GM19452 (cell line): ENCODE data around the gene SPTLC2.

Source experiments
- ATAC-seq: cut with Tn5 transposase; IDR thresholded peaks from one replicate; pipeline ENCODE4 v1.9.1; 2021; ENCODE audit not compliant: unreplicated experiment

Gene SPTLC2

DNA sequence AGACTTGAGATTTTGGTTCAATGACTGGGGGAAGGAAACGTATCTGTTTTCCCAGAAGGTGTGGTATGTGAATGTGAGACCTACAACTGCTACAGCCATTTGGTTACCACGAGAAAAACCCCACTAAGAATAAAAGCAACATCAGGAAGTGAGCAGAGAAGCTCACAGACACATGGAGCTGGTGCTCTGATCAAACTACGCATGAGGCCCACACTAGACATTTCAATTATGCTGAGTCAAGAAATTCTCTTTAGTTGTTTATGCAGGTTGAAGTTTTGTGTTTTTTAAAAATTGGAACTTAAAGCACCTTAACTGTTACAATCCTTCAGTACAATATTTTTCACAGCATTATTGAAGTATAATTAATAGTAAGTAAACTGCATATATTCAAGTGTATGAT lies 8.9 kb upstream of the SPTLC2 start:
- ATAC-seq: no peak

- no peak for ATAC-seq
Observed at GRCh38 chr14:77623201-77623600, 6.8 kb upstream of the SPTLC2 start.

DNA sequence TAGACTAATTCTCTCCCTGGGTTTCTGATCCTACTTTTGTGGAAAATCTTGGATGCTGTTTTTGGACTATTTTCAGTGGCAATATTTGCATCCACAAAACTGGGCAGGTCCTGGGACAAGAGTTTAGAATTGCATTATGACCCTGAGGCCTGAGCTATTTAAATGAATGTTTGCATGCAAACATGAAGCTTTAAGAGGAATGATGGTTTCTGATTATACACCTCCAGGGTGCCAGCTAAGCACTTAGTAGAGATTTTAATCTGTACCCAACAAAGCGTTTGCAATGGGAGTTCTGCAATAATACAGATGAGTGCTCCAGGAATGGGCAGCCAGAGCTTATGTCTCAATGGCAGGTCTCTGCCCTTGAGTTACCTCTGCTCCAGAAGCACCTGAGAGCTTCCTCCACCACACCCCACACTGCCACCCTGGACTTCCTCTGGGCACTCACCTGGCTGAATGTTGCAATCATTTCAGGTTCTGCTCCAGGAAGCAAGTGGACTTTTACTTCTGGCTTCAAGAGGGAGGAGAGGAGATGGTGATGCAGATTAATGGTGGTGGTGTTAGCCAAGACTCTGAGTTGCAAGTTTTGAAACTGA lies 6.0 kb upstream of the SPTLC2 start:
- no peak for ATAC-seq

DNA sequence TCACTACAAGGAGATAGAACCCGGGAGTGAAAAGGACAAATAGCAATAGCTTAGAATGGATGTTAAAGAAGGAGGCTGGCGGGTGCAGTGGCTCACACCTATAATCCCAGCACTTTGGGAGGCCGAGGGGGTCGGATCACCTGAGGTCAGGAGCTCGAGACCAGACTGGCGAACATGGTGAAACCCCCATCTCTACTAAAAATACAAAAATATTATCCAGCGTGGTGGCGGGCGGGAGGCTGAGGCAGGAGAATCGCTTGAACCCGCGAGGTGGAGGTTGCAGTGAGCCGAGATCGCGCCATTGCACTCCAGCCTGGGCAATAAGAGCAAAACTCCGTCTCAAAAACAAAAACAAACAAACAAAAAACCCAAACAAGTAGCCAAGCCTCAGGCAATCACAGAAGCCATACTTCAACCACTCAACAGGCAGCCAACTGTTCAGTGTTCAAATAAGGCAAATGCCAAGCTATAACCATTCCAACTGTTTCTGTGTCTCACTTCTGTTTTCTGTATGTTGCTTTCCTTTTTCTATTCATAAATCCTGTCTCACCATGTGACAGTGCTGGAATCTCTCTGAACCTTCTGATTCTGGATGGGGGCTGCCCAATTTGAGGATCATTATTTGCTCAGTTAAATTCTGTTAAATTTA lies 3.9 kb upstream of the SPTLC2 start:
- no peak for ATAC-seq

GRCh38 chr14:77618381-77618970 lies 2.0 kb upstream of the SPTLC2 start:
- ATAC-seq: no peak

DNA sequence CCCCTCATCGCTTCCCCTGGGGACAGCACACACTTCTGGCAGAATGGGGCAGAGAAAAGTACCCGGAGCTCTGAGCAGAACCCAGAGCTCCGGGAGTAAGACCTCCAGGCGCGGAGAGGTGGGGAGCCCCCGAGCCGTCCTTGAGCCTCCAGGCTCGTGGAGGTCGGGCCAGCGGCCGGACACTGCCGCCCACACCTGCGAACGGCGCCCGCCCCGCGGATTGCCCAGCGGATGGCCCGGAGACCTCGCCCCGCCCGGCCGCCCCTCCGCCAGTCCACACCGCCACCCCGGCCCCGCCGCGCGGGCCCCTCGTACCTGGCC lies 344 bp downstream of the SPTLC2 start:
- peak; percentile 2 for ATAC-seq

GRCh38 chr14:77615361-77616132 lies 890 bp downstream of the SPTLC2 start:
- no peak for ATAC-seq

DNA sequence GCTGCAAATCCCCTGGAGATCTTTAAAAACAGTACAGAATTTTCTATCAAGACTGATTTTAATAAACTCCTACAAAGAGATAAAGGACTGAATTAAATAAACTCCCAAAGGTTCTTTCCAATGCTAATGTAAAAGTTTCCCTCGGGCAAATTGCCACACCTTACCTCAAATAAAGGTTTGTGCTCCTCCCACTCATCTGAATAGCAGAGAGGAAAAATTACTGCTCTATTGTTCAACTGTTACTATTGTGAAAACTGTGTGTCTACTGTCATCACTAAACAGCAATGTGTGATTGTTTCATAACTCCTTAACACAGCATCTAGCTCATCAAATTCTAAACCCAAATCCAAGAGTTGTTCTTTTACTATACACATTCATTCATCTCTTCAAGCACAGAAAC lies 3.2 kb downstream of the SPTLC2 start:
- ATAC-seq: no peak

DNA sequence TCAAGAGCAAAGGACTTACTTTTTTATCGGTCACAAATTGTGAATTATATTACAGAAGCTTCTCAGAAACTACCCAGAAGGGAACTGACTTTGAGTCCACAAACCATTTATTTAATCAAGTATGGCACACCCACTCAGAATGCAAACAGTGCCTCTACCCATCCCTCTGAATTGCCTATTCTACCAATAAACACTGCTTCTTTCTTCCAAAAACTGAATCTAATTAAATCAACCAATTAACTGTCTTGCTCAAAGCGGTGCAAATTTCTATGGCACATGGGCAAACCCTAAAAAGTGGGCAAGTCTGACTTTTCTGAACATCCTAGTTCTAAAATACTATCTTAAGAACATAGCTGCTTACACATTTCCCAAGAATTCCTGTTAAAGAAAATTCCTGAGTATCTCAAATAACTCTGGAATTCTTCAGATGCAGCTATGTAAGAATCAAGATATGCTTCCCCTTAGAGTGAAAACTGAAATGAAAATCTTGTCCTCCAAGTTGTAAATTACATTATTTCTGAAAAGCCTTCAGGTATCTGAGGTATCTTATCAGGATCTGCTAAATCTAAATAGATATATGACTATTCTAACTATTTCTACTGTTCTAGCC lies 4.3 kb downstream of the SPTLC2 start:
- ATAC-seq: no peak

- ATAC-seq: no peak
Observed at GRCh38 chr14:77610553-77610952, 5.9 kb downstream of the SPTLC2 start.

- no peak for ATAC-seq
Observed at GRCh38 chr14:77609922-77610321, 6.5 kb downstream of the SPTLC2 start.

GRCh38 chr14:77607741-77608302 lies 8.6 kb downstream of the SPTLC2 start:
- ATAC-seq: peak; percentile 73

DNA sequence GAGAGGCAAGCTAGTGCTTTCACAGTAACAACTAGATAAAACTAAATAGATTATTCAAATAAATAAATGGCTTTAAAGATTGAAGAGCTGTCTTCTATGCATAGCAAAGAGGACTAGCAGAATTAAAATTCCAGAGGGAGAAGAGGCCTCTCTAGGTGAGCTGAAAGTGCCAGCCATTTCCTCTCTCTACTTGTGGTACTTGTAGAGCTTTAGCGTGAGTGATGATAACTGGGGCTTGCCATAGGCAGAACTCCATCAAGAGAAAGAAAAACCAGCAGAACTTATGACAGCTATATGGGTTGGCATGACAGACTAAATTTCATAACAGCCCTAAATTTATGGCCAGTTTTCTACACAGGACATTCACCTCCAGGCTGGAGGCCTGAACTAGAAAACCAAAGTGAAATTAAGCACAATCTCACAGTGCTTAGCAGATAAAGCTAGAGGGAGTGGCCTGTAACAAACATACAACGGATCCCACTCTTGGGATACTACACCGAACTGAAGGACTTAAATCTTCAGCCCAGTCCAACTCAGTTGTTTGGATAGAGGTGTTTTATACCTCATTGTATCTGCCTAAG lies 11.0 kb downstream of the SPTLC2 start:
- ATAC-seq: no peak

DNA sequence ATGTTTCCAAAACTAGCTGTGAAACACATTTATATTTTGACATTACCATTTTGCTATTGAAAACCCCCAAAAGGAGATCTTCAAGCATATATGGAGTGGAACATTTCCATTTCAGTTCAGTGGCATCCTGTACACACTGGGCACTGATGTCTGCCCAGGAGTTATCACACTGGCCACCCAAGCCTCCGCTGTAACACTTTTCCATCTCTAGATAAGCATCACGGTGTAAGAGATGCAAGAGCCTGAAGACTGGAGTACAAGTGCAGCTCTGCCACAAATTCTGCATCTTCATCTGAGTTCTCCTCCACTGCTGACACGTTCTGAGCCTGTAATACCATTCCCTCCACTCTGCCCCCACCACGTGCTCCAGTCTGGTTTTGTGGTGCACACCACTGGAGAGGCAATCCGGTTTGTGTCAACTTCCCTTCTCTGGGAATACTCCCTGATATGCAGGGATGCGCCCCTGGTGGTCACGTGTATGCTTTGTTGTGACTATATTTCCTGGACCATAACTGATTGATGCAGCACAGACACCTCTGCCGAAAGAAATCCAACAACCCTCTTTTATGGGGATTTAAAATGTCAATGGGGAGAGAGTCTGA lies 12.7 kb downstream of the SPTLC2 start:
- no peak for ATAC-seq

GRCh38 chr14:77603031-77603430 lies 13.4 kb downstream of the SPTLC2 start:
- ATAC-seq: no peak

DNA sequence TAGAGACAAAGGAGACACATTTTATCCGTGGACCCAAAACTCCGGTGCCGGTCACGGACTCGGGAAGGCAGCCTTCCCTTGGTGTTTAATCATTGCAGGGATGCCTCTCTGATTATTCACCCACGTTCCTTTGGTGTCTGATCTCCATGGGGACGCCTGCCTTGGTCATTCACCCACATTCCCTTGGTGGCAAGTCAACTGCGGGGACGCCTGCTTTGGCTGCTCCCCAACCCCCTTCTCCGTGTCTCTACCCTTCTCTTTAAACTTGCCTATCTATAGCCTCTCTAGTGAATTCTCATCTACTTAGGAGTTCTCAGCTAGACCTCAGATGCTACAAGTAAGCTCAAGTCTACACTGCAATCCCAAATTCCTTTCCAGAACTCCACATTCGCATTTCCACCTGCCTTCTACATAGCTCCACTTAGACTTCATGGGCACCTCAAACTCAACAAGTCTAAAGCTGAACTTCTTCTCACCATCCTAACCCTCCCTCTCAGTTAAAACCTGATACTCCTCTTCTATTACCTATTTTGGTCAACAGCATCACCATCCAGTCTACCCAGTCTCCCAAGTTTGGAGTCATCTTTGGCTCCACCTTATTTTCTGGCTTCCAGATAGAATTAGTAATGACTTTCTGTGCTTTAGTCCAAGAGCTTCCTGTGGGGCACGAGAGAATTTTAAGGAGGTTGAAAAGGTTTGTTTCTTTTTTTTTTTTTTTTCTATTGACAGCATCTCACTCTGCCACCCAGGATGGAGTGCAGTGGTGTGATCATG lies 14.4 kb downstream of the SPTLC2 start:
- ATAC-seq: no peak

DNA sequence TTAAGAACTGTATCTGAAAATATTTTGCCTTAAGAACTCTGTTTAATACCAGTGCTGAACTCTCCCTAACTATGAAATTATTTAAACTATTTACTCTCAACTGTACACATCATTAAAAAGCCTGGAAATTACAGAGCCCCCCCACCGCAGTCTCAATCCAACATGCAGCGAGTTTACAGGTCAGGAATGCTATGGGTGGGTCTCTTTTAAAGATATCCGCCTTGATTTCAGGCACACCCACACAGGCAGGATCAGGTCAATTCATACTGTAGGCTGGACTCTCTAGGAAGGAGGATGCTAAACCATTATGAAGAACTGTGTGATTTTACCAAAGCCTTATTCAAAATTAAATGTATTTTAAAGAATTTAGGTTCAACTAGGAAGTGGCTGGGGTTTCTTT lies 16.5 kb downstream of the SPTLC2 start:
- no peak for ATAC-seq

DNA sequence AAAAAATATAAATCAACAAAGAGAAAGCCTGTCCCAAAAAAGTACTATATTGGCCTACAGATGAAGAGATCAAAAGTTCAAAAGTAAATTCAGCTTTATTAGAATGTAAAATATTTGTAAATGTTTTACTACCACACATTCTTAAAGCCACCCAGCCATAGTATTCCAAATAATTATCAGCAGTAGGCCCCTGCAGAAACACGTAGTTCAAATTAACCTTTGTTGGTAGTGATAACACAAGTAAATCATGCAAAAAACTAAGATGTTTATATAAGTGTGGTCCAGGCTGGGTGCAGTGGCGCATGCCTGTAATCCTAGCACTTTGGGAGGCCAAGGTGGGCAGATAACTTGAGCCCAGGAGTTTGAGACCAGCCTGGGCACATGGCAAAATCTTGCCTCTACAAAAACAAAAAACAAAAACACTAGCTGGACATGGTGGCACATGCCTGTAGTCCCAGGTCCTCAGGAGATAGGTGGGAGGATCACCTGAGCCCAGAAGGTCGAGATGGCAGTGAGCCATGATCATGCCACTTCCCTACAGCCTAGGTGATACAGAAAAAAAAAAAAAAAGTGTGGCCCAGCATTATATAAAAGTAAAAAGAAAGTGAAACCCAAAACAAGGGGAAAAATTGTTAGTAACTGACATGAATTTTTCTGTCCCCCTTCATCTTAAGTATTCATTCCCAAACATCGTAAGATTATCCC lies 17.9 kb downstream of the SPTLC2 start:
- no peak for ATAC-seq

GRCh38 chr14:77593501-77593961 lies 22.9 kb downstream of the SPTLC2 start:
- ATAC-seq: peak; percentile 73
